AG04449 (cell line): ENCODE results near the gene TMA16.
A peak's percentile ranks its signal among the peaks of the same experiment; 100 is the strongest.
"Not testable (repeated sequence)": the region's sequence is repeated elsewhere in the genome, so short reads cannot be mapped to it uniquely, and the experiment has no call there.

Experiments used
- CTCF ChIA-PET: fragments of 350-600 bp; formaldehyde crosslinking; extraction: SDS; loops from one replicate; lab custom pipeline; 2021; ENCODE audit warnings: antibody characterized with exemption; lab: Yijun Ruan, JAX
- POLR2A ChIA-PET: fragments of 400-600, 350-600 bp; formaldehyde crosslinking; extraction: SDS; loops from one replicate; lab custom pipeline; 2020; ENCODE audit warnings: antibody characterized with exemption, inconsistent platforms; lab: Yijun Ruan, JAX
- DNase-seq: peaks from one replicate; pipeline ENCODE4 v3.0.0-alpha.2; 2010; ENCODE audit warnings: low read depth, low spot score
- H3K4me3 ChIP-seq: 2 replicates; pipeline ENCODE4 v1.5.1; 2011; ENCODE audit warnings: low read depth, mild to moderate bottlenecking, control low read depth, low read length
- CTCF ChIP-seq: IDR thresholded peaks from one replicate; pipeline ENCODE4 v1.5.1; 2011; ENCODE audit warnings: mild to moderate bottlenecking, moderate library complexity, low read length, control low read depth, inconsistent platforms; ENCODE audit not compliant: insufficient read depth; ENCODE audit errors: missing control alignments

Gene TMA16

DNA sequence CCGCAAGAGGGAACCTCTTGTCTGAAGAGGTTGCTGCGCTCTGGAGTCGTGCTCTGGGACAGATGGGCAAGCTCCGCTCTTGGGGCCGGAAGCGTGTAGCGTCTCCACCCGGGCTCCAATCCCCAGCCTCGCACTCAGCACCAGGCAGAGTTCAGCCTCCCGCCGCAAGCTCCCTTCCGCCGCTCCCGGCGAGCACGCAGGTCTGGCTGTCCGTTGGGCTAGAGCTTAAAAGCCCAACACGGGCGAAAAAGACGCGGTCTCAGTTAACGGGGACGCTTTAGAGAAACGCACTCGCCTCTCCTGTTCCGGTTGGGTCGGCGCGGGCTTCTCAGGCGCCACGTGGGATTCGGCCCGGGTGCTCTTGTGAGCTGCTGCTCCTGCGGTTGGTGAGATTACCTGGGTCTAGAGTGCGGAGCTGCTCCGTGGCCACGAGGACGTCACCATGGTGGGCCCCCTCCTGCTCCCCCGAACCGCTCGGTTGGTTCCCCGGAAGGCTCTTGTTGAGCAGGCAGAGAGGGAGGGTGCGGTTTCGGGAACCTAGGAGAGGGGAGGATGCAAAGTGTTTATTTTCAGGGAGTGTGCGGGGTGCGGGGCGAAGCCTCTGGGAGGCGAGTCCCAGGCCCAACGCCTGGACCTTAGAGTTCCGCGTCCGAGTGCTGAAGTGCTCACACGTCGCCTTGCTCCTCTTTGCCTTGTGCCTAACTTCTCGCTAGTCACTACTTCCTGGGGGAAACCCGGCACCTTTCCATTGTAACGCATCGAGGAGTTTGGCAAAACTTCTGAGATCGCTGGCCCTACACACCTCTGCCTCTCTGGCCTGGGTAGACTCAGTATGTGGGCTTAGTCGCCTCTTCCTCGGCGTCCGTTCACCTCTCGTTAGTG, at the start of gene TMA16:
TMA16 (plus strand) TSS at position 331 of the 882 bp plus-strand sequence; CDS start at position 443, 112 bp downstream.
- H3K4me3 ChIP-seq, result peak within 1 kb of the TSS; percentile 94
- POLR2A ChIA-PET, result interaction anchor here (0.9 to 1.7 kb wide), 9 partner anchors 11 to 1153 kb away, joined by 3 to 16 read pairs (median 7); no protein-coding TSS in a partner anchor
- CTCF ChIA-PET, result interaction anchor here (1.0 to 3.5 kb wide), 7 partner anchors 9 to 997 kb away, joined by 3 to 59 read pairs (median 5); no protein-coding TSS in a partner anchor
- no peak for TF ChIP-seq CTCF
- DNase-seq, result peak; percentile 68

- CTCF ChIA-PET, DNase-seq, POLR2A ChIA-PET: not testable (repeated sequence)
Measured at GRCh38 chr4:163447023-163447422, 47.5 kb upstream of the TMA16 start.

DNA sequence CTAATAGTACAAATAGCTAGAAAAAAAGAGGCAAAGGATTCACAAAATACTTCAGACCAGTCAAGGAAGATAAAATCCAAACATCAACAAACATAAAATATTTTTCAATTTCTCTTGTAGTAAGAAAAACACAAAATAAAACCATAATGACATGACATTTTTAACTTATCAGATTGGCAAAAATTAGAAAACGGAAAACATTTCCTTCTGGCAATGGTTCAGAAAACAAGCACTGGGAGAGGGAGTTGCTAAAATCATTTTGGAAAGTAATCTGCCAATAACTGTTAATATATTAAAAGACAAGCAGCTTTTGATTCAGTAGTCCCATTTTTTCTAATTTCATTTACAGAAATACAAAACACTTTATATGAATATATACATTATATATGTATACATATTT, 47.0 kb upstream of the TMA16 start:
- no peak for DNase-seq
- POLR2A ChIA-PET, result no interaction called here

More at GRCh38 chr4:163447023-163447422, 47.5 kb upstream of the TMA16 start:
- not testable (repeated sequence) for H3K4me3 ChIP-seq

GRCh38 chr4:163448540-163449203, 45.8 kb upstream of the TMA16 start:
- ChIA-PET POLR2A (no interaction called here), CTCF (no interaction called here)
- no peak overlapping the region for H3K4me3 ChIP-seq
- DNase-seq, result no peak
- no peak for TF ChIP-seq CTCF

More for the DNA sequence above, 47.0 kb upstream of the TMA16 start:
- CTCF ChIA-PET, result no interaction called here
- no peak for TF ChIP-seq CTCF
- no peak overlapping the region for H3K4me3 ChIP-seq

GRCh38 chr4:163462556-163462955, 31.9 kb upstream of the TMA16 start:
- no peak for DNase-seq
- POLR2A ChIA-PET, result no interaction called here
- no peak overlapping the region for H3K4me3 ChIP-seq
- no peak for TF ChIP-seq CTCF
- CTCF ChIA-PET, result no interaction called here

DNA sequence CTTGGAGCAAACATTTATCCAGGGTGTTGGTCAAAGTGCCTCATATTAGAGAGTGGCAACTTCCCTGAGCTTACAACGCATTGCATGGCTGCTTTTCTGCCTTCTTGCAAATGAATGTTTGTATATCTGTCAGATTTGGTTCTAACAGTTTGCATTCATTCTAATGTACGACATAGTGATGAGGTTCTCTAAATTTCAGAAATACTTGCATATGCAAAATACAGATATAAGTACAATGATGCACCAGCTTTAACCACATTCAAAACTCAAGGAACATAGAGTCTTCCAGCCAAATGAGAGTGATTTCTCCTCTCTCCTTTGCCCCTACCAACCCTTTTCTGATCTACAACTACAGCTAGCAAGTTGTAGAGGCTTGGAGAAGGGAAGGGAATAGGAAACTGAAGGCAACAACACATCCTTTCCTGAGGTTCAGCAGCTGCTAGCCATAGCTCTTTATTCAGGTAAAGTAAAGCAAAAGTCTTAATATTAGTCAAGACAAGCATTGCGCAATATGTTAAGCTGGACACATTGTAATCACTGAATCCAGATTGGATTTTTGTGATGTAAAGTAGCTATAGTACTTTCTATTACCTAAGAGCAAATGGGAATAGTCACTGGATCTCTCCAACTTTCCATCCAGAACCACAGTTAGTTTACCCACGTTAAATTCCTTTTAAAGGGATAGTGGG, 27.3 kb upstream of the TMA16 start:
- TF ChIP-seq CTCF, result no peak
- CTCF ChIA-PET, result interaction anchor here (1.1 kb wide), 1 partner anchor 81 kb away, joined by 5 read pairs; no protein-coding TSS in a partner anchor
- POLR2A ChIA-PET, result no interaction called here
- no peak overlapping the region for H3K4me3 ChIP-seq
- DNase-seq, result no peak
